ENCODE measurements around the gene CARHSP1.

GRCh38 chr16:8900343-8900742 lies 31.5 kb upstream of the CARHSP1 start:
- TF ChIP-seq EGR1 (IDR thresholded peaks at IDR 0.05; ENCODE audit: borderline replicate concordance, low read depth, low read length) (no peak), CTCF (IDR thresholded peaks at IDR 0.05; ENCODE audit: control extremely low read depth in 1 of 3, insufficient read depth in 1 of 3, low read depth in 1 of 3, low read length in 3 of 3) (no peak)
